Iris pigment epithelial cell (primary cell): ENCODE data around the gene ERICH3.
"Not testable (repeated sequence)": the region's sequence is repeated elsewhere in the genome, so short reads cannot be mapped to it uniquely, and the experiment has no call there.

ENCODE experiments used
- DNase-seq: peaks from one replicate; pipeline ENCODE4 v3.0.0-alpha.2; 2011; ENCODE audit warnings: low read depth

The ERICH3 gene

GRCh38 chr1:74677926-74678325 is 4.3 kb upstream of the ERICH3 start:
- no peak for DNase-seq

DNA sequence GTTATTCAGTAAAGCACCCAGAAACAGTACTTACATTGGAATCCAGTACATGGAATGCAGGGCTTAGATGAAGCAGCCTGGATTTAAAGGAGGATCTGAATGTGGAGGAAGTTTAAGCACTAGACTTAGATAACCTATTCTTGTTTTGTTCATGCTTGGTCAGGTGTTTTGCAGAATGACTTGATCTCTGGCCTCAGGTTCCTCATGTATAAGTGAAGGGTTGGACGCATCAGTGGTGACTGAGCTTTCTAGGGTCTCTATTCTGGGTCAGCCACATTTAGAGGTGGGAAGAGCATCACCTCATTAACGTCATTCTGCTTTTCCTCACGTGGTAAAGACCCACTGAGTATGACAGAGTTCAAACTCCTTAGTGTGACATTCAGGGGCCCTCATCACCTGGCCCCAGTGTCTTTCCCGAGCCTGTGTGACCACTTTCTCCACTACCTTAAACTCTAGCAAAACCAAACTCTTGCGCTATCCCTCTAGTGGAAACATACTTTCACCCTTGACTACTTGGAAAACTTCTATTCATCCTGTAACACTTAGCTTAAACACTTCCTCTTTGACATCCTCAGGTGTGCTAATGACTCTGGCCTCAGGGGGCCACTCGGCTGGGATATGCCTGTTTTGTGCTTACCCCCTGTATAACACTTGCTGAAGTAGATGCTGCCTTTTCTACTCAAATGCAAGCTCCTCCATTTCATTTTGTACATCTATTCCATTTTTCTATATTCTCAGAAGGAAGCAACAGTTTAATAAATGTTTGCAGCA is 871 bp upstream of the ERICH3 start:
- no peak for DNase-seq

GRCh38 chr1:74670866-74671265 is 2.7 kb downstream of the ERICH3 start:
- not testable (repeated sequence) for DNase-seq

DNA sequence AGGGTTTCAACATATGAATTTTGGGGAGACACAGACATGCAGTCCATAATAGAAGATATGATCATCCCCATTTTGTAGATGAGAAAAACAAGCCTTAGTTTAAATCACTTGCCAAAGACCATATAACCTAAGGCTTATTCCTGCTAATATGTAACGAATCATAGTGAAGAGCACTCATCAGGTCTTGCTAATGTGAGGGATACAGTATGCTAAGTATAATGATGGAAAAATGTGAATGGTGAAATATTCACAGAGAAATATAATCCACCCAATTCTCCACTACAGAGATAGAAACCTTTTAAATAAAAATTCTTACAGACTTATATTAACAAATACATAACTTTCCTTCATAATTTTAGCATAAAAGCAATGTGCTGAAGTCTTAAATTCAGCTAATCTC is 18.9 kb downstream of the ERICH3 start:
- DNase-seq: no peak

- peak; percentile 61 for DNase-seq
Observed at GRCh38 chr1:74652711-74653139, 20.9 kb downstream of the ERICH3 start.

DNA sequence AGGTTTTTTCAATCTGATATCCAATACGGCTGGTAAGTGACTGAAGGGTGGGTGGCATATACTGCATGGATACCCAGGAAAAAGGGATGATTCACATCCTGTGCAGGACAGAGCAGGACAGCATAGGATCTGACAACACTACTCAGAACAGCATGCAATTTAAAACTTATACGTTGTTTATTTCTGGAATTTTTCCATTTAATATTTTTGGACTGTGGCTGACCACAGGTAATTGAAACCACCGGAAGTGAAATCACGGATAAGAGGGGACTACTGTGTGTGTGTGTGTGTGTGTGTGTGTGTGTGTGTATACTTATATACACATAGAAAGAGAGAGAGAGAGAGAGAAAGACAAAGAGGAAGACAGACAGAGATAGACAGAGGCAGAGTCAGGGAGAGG is 23.0 kb downstream of the ERICH3 start:
- peak; percentile 19 for DNase-seq

DNA sequence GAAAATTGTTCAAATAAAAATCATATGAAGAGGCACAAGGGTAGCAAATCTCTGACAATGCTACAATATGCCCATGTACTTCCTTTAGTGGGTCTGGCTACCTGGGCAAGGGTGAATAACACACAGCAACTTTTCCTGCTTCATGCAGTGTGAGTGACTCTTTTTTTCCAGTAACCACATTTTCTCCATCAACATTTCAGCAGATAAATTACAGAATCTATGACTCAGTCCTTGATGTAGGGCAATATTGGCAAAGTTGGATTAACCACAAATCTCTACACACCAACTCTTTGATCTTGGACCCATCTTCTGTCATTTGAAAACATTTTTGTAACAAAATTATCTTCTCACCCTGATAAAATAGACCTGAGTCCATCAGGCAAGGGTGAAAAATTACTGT is 31.7 kb downstream of the ERICH3 start:
- DNase-seq: peak; percentile 4

DNA sequence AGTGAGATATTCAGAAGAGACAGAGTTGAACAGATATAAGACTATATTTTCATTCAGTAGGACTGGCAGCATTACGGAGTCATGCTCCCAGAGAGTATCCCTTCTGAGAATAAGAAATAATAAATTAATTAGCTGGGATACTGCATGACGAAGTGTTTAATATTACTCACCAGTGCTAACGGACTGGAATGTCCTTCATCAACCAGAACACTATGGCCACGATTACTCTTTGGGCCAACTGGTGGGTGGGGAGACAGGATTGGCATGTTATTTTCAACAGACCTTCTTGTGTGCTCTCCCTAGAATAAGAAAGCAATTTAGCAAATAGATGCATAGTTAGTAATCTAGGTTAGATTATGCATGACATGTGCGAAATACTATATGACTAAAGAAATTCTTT is 32.4 kb downstream of the ERICH3 start:
- no peak for DNase-seq

DNA sequence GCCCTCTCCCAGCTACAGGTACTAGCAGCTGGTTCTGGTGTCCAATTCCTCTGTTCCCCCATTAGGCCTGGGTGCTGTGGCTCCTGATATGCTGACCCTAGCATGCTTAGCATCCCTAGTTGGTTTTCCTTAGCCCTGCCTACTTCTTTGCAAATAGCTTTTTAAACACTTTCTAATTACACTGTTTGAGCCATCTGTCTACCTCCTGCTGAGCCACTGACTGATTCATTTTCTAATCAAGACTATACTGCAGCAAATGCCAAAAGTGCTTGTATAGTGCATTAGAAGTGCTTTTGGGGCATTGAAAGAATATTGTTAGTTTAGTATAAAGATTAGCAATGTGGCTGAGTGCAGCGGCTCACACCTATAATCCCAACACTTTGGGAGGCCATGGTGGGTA is 36.3 kb downstream of the ERICH3 start:
- DNase-seq: no peak

- no peak for DNase-seq
Observed at GRCh38 chr1:74629283-74629682, 44.3 kb downstream of the ERICH3 start.

DNA sequence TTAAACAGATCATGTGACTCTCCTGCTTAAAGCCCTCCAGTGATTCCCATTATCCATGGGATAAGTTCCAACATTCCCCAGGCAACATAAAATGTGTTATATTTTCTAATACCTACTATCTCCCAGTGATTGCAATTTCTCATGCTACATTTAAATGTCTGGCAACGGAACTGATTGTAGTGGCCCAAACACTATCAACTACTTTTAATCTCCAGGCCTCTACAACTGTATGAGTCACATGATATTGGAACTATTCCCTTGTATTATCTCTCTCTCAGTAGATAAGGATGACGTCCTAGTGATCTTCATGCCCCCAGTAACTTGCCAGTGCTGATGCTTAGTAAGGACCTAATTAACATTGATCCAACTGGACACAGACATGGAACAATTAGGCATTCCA is 49.9 kb downstream of the ERICH3 start:
- DNase-seq: no peak

DNA sequence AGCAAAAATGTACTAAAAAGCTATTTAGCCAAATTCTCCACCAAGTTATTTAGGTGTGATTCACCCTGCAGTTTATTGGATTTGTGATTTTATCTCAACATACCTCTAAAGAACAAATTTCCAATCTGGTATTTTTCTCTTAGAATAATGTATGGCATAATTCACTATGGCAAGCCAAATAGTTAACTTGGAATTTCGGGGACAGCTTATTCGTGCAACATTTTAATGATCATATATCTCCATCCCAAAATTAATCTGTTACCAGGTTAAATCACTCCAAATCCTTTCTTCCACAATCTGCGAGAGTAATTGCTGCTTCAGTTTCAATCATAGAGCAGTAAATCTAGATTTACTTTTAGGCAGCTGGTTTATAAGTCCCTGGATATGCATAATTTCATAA is 53.4 kb downstream of the ERICH3 start:
- no peak for DNase-seq

DNA sequence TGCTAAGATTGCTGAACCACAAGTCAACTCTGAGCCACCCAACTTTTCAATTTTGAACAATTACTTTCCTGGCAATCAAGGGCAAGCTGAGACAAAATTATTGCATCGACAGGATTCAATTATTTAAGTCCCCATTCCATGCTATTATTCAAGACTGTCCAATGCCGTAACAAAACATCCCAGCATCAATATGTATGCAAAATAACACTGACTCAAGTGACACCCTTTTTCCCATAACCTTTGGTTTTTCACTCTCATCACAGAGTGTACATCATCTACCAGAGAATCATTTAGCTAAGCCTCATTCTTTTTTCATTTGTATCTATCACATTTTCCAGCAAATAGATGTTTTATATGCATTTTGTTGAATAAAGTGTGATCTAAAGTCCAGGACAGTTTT is 54.6 kb downstream of the ERICH3 start:
- DNase-seq: no peak

DNA sequence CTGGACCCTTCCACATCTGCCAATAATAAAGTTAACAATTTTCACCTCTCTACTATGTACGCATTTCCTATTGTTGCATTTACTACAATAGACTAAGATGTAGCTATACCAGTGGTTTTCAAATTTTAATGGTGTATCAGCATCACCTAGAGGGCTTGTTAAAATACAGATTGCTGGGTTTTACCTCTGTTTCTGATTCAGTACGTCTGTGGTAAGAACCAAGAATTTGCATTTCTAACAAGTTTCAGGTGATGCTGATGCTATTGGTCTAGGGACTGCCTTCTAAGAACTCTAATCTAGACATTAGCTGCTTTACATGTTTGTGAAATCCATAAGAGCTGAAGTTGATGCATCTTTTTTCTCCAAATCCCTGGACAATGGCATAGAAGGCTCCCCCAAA is 59.7 kb downstream of the ERICH3 start:
- DNase-seq: no peak

DNA sequence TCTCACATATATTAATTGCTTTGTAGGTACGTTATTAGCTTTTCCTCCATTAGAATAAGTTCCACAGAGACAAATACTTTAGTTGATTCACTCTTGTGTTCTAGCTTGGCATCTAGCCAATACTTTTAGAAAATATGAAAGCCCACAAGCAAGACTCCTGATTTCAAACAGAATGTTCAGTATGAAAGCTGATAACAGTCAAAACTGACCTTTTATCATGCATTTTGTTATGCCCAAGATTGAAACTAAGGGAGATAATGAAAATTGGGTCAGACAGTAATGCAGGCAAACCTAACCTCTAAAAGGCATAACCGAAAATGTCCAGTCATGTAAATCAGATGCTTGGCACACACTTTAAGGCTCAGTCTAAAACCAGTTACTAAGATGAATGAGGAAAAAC is 61.7 kb downstream of the ERICH3 start:
- DNase-seq: no peak

DNA sequence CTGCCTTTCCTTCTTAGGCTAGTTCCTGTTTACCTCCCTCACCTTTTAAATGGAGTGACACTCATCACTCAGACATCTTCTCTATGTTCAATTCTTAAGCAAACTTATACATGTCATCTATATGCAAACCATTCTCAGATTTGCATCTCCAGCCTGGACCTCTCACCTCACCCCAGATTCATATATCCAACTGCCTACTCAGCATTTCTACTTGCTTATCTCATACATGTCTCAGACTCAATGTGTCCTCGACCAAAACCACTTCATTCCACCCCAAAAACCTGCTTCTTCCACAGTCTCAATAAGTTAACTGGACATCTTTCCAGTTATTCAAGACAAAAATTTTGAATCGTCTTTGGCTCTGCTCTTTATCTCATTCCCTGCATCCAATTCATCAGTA is 62.6 kb downstream of the ERICH3 start:
- no peak for DNase-seq

DNA sequence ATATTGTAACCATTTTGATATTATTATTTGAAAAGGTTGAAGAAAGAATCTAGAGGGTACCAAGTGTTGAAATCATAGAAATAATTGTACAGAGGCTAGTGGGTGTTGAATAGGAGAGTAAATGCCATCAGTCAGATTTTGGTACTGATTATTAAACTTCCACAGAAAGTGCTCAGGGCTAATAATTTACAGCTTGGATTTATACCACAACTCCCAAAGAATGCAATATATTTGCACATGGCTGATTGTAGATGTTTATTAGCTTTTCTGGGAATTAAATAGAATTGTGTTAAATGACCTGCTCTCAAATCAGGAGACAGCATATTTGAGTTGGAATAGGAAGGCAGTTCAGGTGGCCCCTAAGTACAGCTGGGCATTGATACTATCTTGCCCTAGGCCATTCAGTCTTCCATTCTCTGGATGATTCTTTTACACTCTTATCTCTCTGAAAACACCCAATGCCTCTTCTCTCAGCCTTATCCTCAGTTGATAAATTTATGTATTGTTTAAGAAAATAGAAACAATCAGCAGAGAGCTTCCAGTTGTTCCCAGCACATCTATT is 63.7 kb downstream of the ERICH3 start:
- DNase-seq: no peak

- no peak for DNase-seq
Observed at GRCh38 chr1:74596717-74597116, 76.9 kb downstream of the ERICH3 start.

GRCh38 chr1:74593887-74594866 is 79.4 kb downstream of the ERICH3 start:
- no peak for DNase-seq

DNA sequence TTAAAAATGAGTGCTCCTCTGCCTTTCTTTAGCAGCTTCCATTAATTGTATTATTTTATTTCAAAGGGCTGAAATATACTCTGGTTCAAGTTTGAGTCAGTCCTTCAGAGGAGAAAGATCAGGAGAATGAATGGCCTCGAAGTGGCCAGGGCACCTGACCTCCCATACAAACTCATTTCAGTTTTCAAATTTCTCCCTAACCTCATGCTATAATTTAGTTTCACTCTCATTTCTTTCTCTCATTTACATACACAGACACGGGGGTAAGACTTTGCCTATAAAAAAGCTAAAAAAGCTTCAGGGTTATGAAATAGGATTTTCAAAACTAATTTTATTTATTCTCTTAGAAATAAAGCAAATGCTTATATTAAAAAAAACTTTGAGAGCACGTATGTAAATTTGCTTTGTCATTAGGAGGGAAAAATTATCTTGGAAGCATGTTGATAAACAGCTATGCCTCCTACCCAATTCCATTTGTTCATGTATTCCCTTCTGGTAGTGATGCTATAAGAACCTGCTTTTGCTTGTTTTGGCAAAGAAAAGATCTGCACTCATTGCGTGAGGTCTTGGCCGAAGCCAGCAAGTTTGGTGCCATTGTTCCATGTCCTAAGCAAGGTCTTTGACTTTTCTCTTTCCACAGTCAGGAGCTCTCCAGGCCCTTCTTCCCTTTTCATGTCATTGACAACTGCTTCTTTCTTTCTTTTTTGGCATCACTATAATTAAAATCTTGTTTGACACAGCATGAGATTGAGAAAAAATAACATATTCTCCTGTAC is 80.8 kb downstream of the ERICH3 start:
- DNase-seq: no peak

GRCh38 chr1:74591949-74592348 is 81.6 kb downstream of the ERICH3 start:
- no peak for DNase-seq

GRCh38 chr1:74590288-74590687 is 83.3 kb downstream of the ERICH3 start:
- DNase-seq: no peak
